Smooth muscle cell of the brain vasculature (primary cell): ENCODE data around the gene B3GALT4.
A peak's percentile ranks its signal among the peaks of the same experiment; 100 is the strongest.

Source experiments
- DNase-seq: peaks from one replicate; pipeline ENCODE4 v3.0.0-alpha.2; 2012; ENCODE audit warnings: low read depth, low spot score

B3GALT4 gene

GRCh38 chr6:33292996-33293682, 16.2 kb downstream of the B3GALT4 start:
- no peak for DNase-seq

GRCh38 chr6:33294086-33294823, 17.3 kb downstream of the B3GALT4 start:
- DNase-seq, result no peak

- DNase-seq, result no peak
These were observed 18.9 kb downstream of the B3GALT4 start for GRCh38 chr6:33295621-33296369.

GRCh38 chr6:33296797-33297405, 20.0 kb downstream of the B3GALT4 start:
- DNase-seq, result no peak

- DNase-seq, result no peak
These were observed 20.6 kb downstream of the B3GALT4 start for GRCh38 chr6:33297406-33297955.

GRCh38 chr6:33297956-33298772, 21.2 kb downstream of the B3GALT4 start:
- DNase-seq, result no peak

GRCh38 chr6:33298773-33299236, 21.9 kb downstream of the B3GALT4 start, which contains the start of gene RGL2:
TSS of gene RGL2 (minus strand) at chr6:33298942. CDS start at chr6:33298610, 332 bp downstream.
- no peak for DNase-seq

GRCh38 chr6:33299237-33299944, 22.5 kb downstream of the B3GALT4 start:
- DNase-seq, result peak; percentile 77

GRCh38 chr6:33301877-33302276, 25.0 kb downstream of the B3GALT4 start:
- no peak for DNase-seq

- DNase-seq, result no peak
These were observed 27.3 kb downstream of the B3GALT4 start for GRCh38 chr6:33304216-33304615.

- no peak for DNase-seq
These were observed 28.1 kb downstream of the B3GALT4 start for GRCh38 chr6:33305052-33305451.

- DNase-seq, result no peak
These were observed 29.4 kb downstream of the B3GALT4 start for GRCh38 chr6:33306356-33306755.

- DNase-seq, result no peak
These were observed 35.6 kb downstream of the B3GALT4 start for GRCh38 chr6:33312361-33313104.

GRCh38 chr6:33313105-33313708, 36.3 kb downstream of the B3GALT4 start:
- no peak for DNase-seq

GRCh38 chr6:33313709-33314514, 37.0 kb downstream of the B3GALT4 start, which contains the start of gene TAPBP:
TSS of gene TAPBP (minus strand) at chr6:33314078. CDS start at chr6:33314041, 37 bp downstream.
- no peak for DNase-seq

GRCh38 chr6:33314515-33314942, 37.6 kb downstream of the B3GALT4 start:
- DNase-seq, result no peak

GRCh38 chr6:33314943-33315792, 38.2 kb downstream of the B3GALT4 start:
- no peak for DNase-seq
